Stimulated activated naive CD4-positive, alpha-beta T cell treated with Interleukin-2 at 50 U/mL for 16 hours (primary cell): ENCODE measurements around the gene RARG.
A peak's percentile ranks its signal among the peaks of the same experiment; 100 is the strongest.

Experiments used
- DNase-seq: peaks from one replicate; lab custom pipeline; 2025; lab: John Stamatoyannopoulos, UW

RARG gene

GRCh38 chr12:53231921-53232645, at the start of gene RARG:
RARG (minus strand) TSS chr12:53232209; CDS start chr12:53227545, 4,664 bp downstream.
- DNase-seq, result peak; percentile 86

- DNase-seq, result no peak
Observed at GRCh38 chr12:53279888-53280498, 48.0 kb upstream of the RARG start.

- no peak for DNase-seq
Observed at GRCh38 chr12:53279283-53279869, 47.4 kb upstream of the RARG start.

GRCh38 chr12:53277981-53278380, 46.0 kb upstream of the RARG start:
- DNase-seq, result no peak

GRCh38 chr12:53276511-53276910, 44.5 kb upstream of the RARG start:
- no peak for DNase-seq

GRCh38 chr12:53274445-53274844, 42.4 kb upstream of the RARG start:
- no peak for DNase-seq

GRCh38 chr12:53268630-53269562, 36.9 kb upstream of the RARG start:
- no peak for DNase-seq

GRCh38 chr12:53267999-53268629, 36.1 kb upstream of the RARG start, which contains the start of gene ESPL1:
ESPL1 (plus strand) TSS chr12:53268299; CDS start chr12:53268767, 468 bp downstream.
- peak; percentile 81 for DNase-seq

- peak; percentile 17 for DNase-seq
Observed at GRCh38 chr12:53267306-53267998, 35.4 kb upstream of the RARG start.

GRCh38 chr12:53265783-53266182, 33.8 kb upstream of the RARG start:
- DNase-seq, result no peak

GRCh38 chr12:53259891-53260290, 27.9 kb upstream of the RARG start:
- DNase-seq, result no peak

- no peak for DNase-seq
Observed at GRCh38 chr12:53258541-53259539, 26.8 kb upstream of the RARG start.

GRCh38 chr12:53255996-53256395, 24.0 kb upstream of the RARG start:
- no peak for DNase-seq

GRCh38 chr12:53254816-53255545, 23.0 kb upstream of the RARG start:
- no peak for DNase-seq

- no peak for DNase-seq
Observed at GRCh38 chr12:53253298-53253697, 21.3 kb upstream of the RARG start.

GRCh38 chr12:53252349-53252916, 20.4 kb upstream of the RARG start:
- no peak for DNase-seq

- DNase-seq, result peak; percentile 65
Observed at GRCh38 chr12:53251477-53252348, 19.7 kb upstream of the RARG start.

- DNase-seq, result no peak
Observed at GRCh38 chr12:53245286-53245685, 13.3 kb upstream of the RARG start.
